ENCODE measurements around the gene CDH11. TPM values are rescaled to one million over a fixed set of nuclear protein-coding genes. Genes with fewer than 3 reads are reported as not detected.

CDH11 gene
- polyA plus RNA-seq, 1 donor from 2014 or later: 22.9 TPM

GRCh38 chr16:65116216-65116615 is 5.6 kb downstream of the CDH11 start:
- no peak for TF ChIP-seq POLR2AphosphoS5 (IDR thresholded peaks at IDR 0.05)
- TF ChIP-seq CTCF (IDR thresholded peaks at IDR 0.05; ENCODE audit: poor library complexity, severe bottlenecking): no peak
- TF ChIP-seq, protein P1, sequence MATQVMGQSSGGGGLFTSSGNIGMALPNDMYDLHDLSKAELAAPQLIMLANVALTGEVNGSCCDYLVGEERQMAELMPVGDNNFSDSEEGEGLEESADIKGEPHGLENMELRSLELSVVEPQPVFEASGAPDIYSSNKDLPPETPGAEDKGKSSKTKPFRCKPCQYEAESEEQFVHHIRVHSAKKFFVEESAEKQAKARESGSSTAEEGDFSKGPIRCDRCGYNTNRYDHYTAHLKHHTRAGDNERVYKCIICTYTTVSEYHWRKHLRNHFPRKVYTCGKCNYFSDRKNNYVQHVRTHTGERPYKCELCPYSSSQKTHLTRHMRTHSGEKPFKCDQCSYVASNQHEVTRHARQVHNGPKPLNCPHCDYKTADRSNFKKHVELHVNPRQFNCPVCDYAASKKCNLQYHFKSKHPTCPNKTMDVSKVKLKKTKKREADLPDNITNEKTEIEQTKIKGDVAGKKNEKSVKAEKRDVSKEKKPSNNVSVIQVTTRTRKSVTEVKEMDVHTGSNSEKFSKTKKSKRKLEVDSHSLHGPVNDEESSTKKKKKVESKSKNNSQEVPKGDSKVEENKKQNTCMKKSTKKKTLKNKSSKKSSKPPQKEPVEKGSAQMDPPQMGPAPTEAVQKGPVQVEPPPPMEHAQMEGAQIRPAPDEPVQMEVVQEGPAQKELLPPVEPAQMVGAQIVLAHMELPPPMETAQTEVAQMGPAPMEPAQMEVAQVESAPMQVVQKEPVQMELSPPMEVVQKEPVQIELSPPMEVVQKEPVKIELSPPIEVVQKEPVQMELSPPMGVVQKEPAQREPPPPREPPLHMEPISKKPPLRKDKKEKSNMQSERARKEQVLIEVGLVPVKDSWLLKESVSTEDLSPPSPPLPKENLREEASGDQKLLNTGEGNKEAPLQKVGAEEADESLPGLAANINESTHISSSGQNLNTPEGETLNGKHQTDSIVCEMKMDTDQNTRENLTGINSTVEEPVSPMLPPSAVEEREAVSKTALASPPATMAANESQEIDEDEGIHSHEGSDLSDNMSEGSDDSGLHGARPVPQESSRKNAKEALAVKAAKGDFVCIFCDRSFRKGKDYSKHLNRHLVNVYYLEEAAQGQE (IDR thresholded peaks at IDR 0.05; ENCODE audit: borderline replicate concordance): no peak
- TF ChIP-seq EZH2 (IDR thresholded peaks at IDR 0.05; ENCODE audit: borderline replicate concordance, insufficient read depth, low read length, poor library complexity, severe bottlenecking): no peak
- TF ChIP-seq RAD21 (conservative IDR thresholded peaks at IDR 0.05): no peak
- no peak for TF ChIP-seq TAF1 (IDR thresholded peaks at IDR 0.05; ENCODE audit: low read depth)
- TF ChIP-seq EP300 (conservative IDR thresholded peaks at IDR 0.05; ENCODE audit: poor library complexity, severe bottlenecking): no peak
- TF ChIP-seq SMC3 (conservative IDR thresholded peaks at IDR 0.05; ENCODE audit: poor library complexity): no peak
- TF ChIP-seq MXI1 (conservative IDR thresholded peaks at IDR 0.05; ENCODE audit: poor library complexity, severe bottlenecking): no peak
- H3K9me2 ChIP-seq (ENCODE audit: insufficient read depth, low read length): no peaks in the 10 kb centered on the region
- no peaks in the 10 kb centered on the region for H3K36me3 ChIP-seq (ENCODE audit: insufficient read depth, low read length)
- peaks cover 48% of the 10 kb centered on the region for H3K79me2 ChIP-seq (replicated peaks; ENCODE audit: insufficient read depth, low read length)
- no peaks in the 10 kb centered on the region for H3K27me3 ChIP-seq (ENCODE audit: insufficient read depth, low read depth, low read length)
- no peak overlapping the region for H3K27ac ChIP-seq (ENCODE audit: low read length)
- no peak overlapping the region for H3K9ac ChIP-seq (ENCODE audit: low read length)
- no peak overlapping the region for H3K4me3 ChIP-seq (ENCODE audit: low read length)
- no peaks in the 10 kb centered on the region for H3F3A ChIP-seq (ENCODE audit: insufficient read depth, low read length, poor library complexity, severe bottlenecking)
- H3K4me2 ChIP-seq (ENCODE audit: low read length): no peak overlapping the region
- no peaks in the 10 kb centered on the region for H4K20me1 ChIP-seq (ENCODE audit: insufficient read depth)
- H2AFZ ChIP-seq (ENCODE audit: low read depth, low read length): no peak overlapping the region
- no peaks in the 10 kb centered on the region for H3K9me3 ChIP-seq (ENCODE audit: low read length)

DNA sequence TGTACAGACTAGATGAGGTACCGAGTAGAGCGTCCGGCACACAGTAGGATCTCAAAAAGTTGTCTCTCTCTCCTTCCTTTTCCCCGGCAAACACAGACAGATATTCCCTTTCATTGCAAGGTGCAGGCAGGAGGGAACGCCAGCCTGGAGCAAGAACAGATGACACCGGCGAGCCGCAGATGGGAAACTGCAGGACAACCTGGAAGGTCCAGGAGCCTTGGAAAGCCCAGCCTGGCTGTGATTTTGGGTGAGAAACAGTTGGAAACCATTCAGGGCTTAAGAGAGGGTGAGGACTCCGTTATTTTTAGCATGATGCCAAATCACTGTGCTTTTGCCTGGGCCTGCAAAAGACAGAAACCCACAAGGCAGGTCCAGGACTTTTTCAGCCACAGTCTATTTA is 7.3 kb downstream of the CDH11 start:
- TF ChIP-seq MXI1 (conservative IDR thresholded peaks at IDR 0.05; ENCODE audit: poor library complexity, severe bottlenecking) (no peak), TAF1 (IDR thresholded peaks at IDR 0.05; ENCODE audit: low read depth) (no peak)
- no peaks in the 10 kb centered on the region for H3F3A ChIP-seq (ENCODE audit: insufficient read depth, low read length, poor library complexity, severe bottlenecking)
- no peaks in the 10 kb centered on the region for H3K27me3 ChIP-seq (ENCODE audit: insufficient read depth, low read depth, low read length)
- no peak overlapping the region for H3K9ac ChIP-seq (ENCODE audit: low read length)
- H3K4me2 ChIP-seq (ENCODE audit: low read length): no peak overlapping the region
- no peaks in the 10 kb centered on the region for H3K9me2 ChIP-seq (ENCODE audit: insufficient read depth, low read length)
- no peak overlapping the region for H3K4me3 ChIP-seq (ENCODE audit: low read length)
- no peaks in the 10 kb centered on the region for H3K36me3 ChIP-seq (ENCODE audit: insufficient read depth, low read length)
- no peaks in the 10 kb centered on the region for H4K20me1 ChIP-seq (ENCODE audit: insufficient read depth)
- H3K9me3 ChIP-seq (ENCODE audit: low read length): no peaks in the 10 kb centered on the region
- H2AFZ ChIP-seq (ENCODE audit: low read depth, low read length): no peak overlapping the region
- H3K79me2 ChIP-seq (replicated peaks; ENCODE audit: insufficient read depth, low read length): peaks cover 42% of the 10 kb centered on the region
- H3K27ac ChIP-seq (ENCODE audit: low read length): no peak overlapping the region

GRCh38 chr16:65113441-65113840 is 8.4 kb downstream of the CDH11 start:
- H3K27ac ChIP-seq (ENCODE audit: low read length): no peak overlapping the region
- H3K9ac ChIP-seq (ENCODE audit: low read length): no peak overlapping the region
- no peaks in the 10 kb centered on the region for H3K27me3 ChIP-seq (ENCODE audit: insufficient read depth, low read depth, low read length)
- H3K9me2 ChIP-seq (ENCODE audit: insufficient read depth, low read length): no peaks in the 10 kb centered on the region
- H3K4me3 ChIP-seq (ENCODE audit: low read length): no peak overlapping the region
- H2AFZ ChIP-seq (ENCODE audit: low read depth, low read length): no peak overlapping the region
- H3K79me2 ChIP-seq (replicated peaks; ENCODE audit: insufficient read depth, low read length): peaks cover 42% of the 10 kb centered on the region
- TF ChIP-seq CTCF (IDR thresholded peaks at IDR 0.05; ENCODE audit: poor library complexity, severe bottlenecking): no peak
- TF ChIP-seq SMC3 (conservative IDR thresholded peaks at IDR 0.05; ENCODE audit: poor library complexity): no peak
- TF ChIP-seq EZH2 (IDR thresholded peaks at IDR 0.05; ENCODE audit: borderline replicate concordance, insufficient read depth, low read length, poor library complexity, severe bottlenecking): no peak
- no peak for TF ChIP-seq RAD21 (conservative IDR thresholded peaks at IDR 0.05)
- TF ChIP-seq TAF1 (IDR thresholded peaks at IDR 0.05; ENCODE audit: low read depth): no peak
- no peak for TF ChIP-seq MXI1 (conservative IDR thresholded peaks at IDR 0.05; ENCODE audit: poor library complexity, severe bottlenecking)
- TF ChIP-seq, protein P1 (IDR thresholded peaks at IDR 0.05; ENCODE audit: borderline replicate concordance): no peak
- no peak overlapping the region for H3K4me2 ChIP-seq (ENCODE audit: low read length)
- H3F3A ChIP-seq (ENCODE audit: insufficient read depth, low read length, poor library complexity, severe bottlenecking): no peaks in the 10 kb centered on the region
- no peaks in the 10 kb centered on the region for H4K20me1 ChIP-seq (ENCODE audit: insufficient read depth)
- no peaks in the 10 kb centered on the region for H3K9me3 ChIP-seq (ENCODE audit: low read length)
- H3K36me3 ChIP-seq (ENCODE audit: insufficient read depth, low read length): no peaks in the 10 kb centered on the region
